Ovary (tissue), 9 donors: ENCODE data around the gene GJC3. TPM values are rescaled to one million over a fixed set of nuclear protein-coding genes. Genes with fewer than 3 reads are reported as not detected.
"Not testable (repeated sequence)": the region's sequence is repeated elsewhere in the genome, so short reads cannot be mapped to it uniquely, and the experiment has no call there.

Experiments used
- DNase-seq, 5 donors: peaks; one replicate each; pipeline ENCODE4 v3.0.0-alpha.2; 2019 to 2020
- H3K27ac ChIP-seq, 2 donors: fragments of 200-600 bp; one replicate each; pipeline versions ENCODE4 v1.5.1 to v1.8.0; 2019 to 2022
- H3K27me3 ChIP-seq: fragments of 200-600 bp; one replicate; pipeline ENCODE4 v1.8.0; 2022
- H3K36me3 ChIP-seq: fragments of 200-600 bp; sonication (generic); one replicate; pipeline ENCODE4 v1.5.1; 2019
- H3K4me1 ChIP-seq: one replicate; pipeline ENCODE4 v1.8.1; 2013; ENCODE audit warnings: mild to moderate bottlenecking, moderate library complexity; ENCODE audit not compliant: insufficient read depth
- H3K4me3 ChIP-seq: fragments of 200-600 bp; sonication (generic); one replicate; pipeline ENCODE4 v1.5.1; 2017
- H3K9me3 ChIP-seq, 2 donors: fragments of 200-600 bp in 1 of 2; sonication (generic) in 1 of 2; one replicate each; pipeline versions ENCODE4 v1.5.1 to v1.8.1; 2013 to 2019; ENCODE audit warnings: mild to moderate bottlenecking in 1 of 2, moderate library complexity in 1 of 2
- CTCF ChIP-seq, 3 donors: fragments of 450-650 bp in 2 of 3; fragments of 200-600 bp in 1 of 3; IDR thresholded peaks; one replicate each; pipeline versions ENCODE4 v1.5.1 to v1.8.0; 2016 to 2022; ENCODE audit warnings: antibody characterized with exemption in 3 of 3, mild to moderate bottlenecking in 1 of 3
- EP300 ChIP-seq: sonication (generic); formaldehyde crosslinking; IDR thresholded peaks from one replicate; pipeline ENCODE4 v1.6.1; 2017; ENCODE audit warnings: antibody characterized with exemption
- POLR2A ChIP-seq: fragments of 450-650 bp; IDR thresholded peaks from one replicate; pipeline ENCODE4 v1.6.1; 2017; ENCODE audit warnings: antibody characterized with exemption, mild to moderate bottlenecking, moderate library complexity
- WGBS, 3 donors: extraction: QIAGEN DNeasy Blood & Tissue Kit in 1 of 3; methylation state at CpG; one replicate each; pipeline versions ENCODE4 v1.1.5 to v1.1.7; 2013 to 2017; 5-methylcytosine and 5-hydroxymethylcytosine counted together
- intact Hi-C, 4 donors: fragments of 100-400 bp; cut with DNase I; formaldehyde crosslinking; loops; one replicate each; pipeline versions ENCODE4 v1.11.0 to v1.15.1; 2022 to 2023
- polyA plus RNA-seq, 2 donors: library from polyadenylated mRNA; stranded (reverse); fragments of 200-250 nt in 1 of 2; fragments of 350-450 nt in 1 of 2; fragmentation: Illumina TruSeq in 1 of 2; extraction: RNeasy Lipid Tissue Mini Kit (QIAGEN cat#74804) in 1 of 2; gene quantifications; one replicate each; pipeline ENCODE4 v1.2.3, GENCODE V29; 2013 to 2014
- total RNA-seq, 7 donors: library from RNA; depleted of rRNA in 2 of 7; stranded (reverse); fragments of >200 nt in 2 of 7; fragmentation: NEBNext Ultra II Directional in 3 of 7; extraction: Animal tissue kit (Norgen Biotek cat#: 25700) in 3 of 7; gene quantifications; one replicate each; pipeline versions ENCODE4 v1.1.0 to v1.2.4, GENCODE V29; 2016 to 2023
- donor health status: DM: no; HTN: no; CAD: no; lungs with moderate emphysema.
- donor health status: DM: no; HTN: no; CAD: no.
- donor health status: Bipolar disorder and iron deficiency.
- donor health status: DM: yes; HTN: yes; CAD: no.
- donor health status: DM: no; HTN: no; CAD: no.
- donor health status: DM: yes; HTN: yes; CAD: no.

GJC3 gene
- total and polyA plus RNA-seq, 9 donors = 0.18 to 1.3 (median 0.39) TPM; not detected in 3

GRCh38 chr7:99894738-99895137 is 34.7 kb downstream of the GJC3 start:
- intact Hi-C loops = no loop called here
- Histone ChIP-seq H3K4me1 (no peaks in the 10 kb centered on the region), H3K36me3 (no peaks in the 10 kb centered on the region)

DNA sequence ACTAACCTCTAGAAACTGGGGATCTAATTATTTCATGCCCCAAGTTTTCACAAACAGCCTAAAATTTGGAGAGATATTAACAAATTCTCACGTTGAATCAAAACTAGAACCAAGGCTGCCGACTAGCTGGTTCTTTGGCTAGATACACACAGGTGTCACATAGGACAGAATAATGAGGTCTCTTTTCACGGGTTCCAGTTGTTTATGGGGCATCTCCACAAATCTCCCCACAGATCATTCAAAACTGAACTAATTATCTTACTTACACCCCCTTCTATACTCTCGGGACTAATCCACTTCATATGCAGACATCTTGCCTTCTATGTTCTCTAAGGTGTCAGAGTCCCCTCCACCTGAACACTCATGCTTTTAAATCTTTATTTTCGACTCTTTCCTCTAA is 36.1 kb downstream of the GJC3 start:
- Histone ChIP-seq H3K4me3 (no peak overlapping the region), H3K9me3 (peaks cover 0 to 3% of the 10 kb centered on the region in 2 donors), H3K27ac (no peak overlapping the region), H3K27me3 (no peaks in the 10 kb centered on the region), H3K36me3 (no peaks in the 10 kb centered on the region), H3K4me1 (no peaks in the 10 kb centered on the region)
- no peak for TF ChIP-seq EP300
- TF ChIP-seq CTCF (IDR thresholded peaks at IDR 0.05) = no peak
- TF ChIP-seq POLR2A = no peak
- intact Hi-C loops = no loop called here
- DNase-seq = no peak
- 69 to 89% (median 82%) methylated on average over 5 of the region's 5 CpGs for WGBS, 3 donors

More at GRCh38 chr7:99894738-99895137, 34.7 kb downstream of the GJC3 start:
- no peak for TF ChIP-seq CTCF (IDR thresholded peaks at IDR 0.05)
- TF ChIP-seq EP300 = no peak
- no peak for TF ChIP-seq POLR2A
- no peaks in the 10 kb centered on the region for H3K27me3 ChIP-seq
- H3K9me3 ChIP-seq = peaks cover 0 to 3% of the 10 kb centered on the region in 2 donors
- no peak for DNase-seq
- H3K27ac ChIP-seq = no peak overlapping the region
- H3K4me3 ChIP-seq = no peak overlapping the region

DNA sequence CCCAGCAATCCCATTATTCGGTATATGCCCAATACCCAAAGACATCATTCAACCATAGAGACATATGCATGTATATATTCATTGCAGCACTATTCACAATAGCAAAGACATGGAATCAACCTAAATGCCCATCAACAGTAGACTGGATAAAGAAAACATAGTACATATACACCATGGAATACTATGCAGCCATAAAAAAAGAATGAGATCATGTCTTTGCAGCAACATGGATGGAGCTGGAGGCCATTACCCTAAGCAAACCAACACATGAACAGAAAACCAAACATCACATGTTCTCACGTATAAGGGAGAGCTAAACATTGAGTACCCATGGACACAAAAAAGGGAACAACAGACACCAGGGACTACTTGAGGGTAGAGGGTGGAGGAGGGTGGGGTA is 39.1 kb downstream of the GJC3 start:
- H3K9me3 ChIP-seq, H3K27me3 ChIP-seq, H3K4me3 ChIP-seq, intact Hi-C loops, H3K4me1 ChIP-seq, DNase-seq, H3K27ac ChIP-seq, H3K36me3 ChIP-seq: not testable (repeated sequence)
- WGBS, 3 donors = 93 to 98% (median 95%) methylated on average over 2 of the region's 2 CpGs

DNA sequence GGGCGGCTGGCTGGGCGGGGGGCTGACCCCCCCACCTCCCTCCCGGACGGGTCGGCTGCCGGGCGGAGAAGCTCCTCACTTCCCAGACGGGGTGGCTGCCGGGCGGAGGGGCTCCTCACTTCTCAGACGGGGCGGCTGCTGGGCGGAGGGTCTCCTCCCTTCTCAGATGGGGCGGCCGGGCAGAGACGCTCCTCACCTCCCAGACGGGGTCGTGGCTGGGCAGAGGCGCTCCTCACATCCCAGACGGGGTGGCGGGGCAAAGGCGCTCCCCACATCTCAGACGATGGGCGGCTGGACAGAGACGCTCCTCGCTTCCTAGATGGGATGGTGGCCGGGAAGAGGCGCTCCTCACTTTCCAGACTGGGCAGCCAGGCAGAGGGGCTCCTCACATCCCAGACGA is 41.1 kb downstream of the GJC3 start:
- H3K4me1 ChIP-seq, intact Hi-C loops, DNase-seq, H3K4me3 ChIP-seq, H3K9me3 ChIP-seq, H3K27ac ChIP-seq, H3K27me3 ChIP-seq, H3K36me3 ChIP-seq: not testable (repeated sequence)
- 80 to 81% methylated on average over 3 to 25 of the region's 29 CpGs; no CpG with 5 or more reads in 1 of the 3 donors for WGBS, 3 donors

DNA sequence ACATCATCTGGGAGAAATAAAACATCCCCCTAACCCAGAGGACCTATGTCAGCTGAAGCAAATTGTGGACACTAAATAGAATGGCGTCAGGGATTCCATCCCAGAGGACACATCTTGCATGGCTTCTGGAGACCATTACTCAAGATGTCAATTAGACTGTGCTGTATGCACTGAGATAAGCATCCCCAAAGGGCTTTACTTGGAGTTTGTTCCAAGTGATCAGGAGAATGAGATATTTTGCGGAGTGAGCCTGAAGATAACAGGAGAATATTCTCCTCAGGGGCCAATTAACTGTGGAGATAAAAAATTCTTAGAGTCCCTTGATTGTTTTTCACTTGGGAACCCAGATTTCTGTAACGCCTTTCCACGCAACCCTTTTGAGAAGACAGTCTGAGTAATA is 48.0 kb downstream of the GJC3 start:
- intact Hi-C loops = no loop called here

More for the DNA sequence above, 48.0 kb downstream of the GJC3 start:
- no peaks in the 10 kb centered on the region for H3K27me3 ChIP-seq
- WGBS, 3 donors = 50 to 66% (median 55%) methylated on average over 4 of the region's 4 CpGs
- H3K4me3 ChIP-seq = no peak overlapping the region
- H3K4me1 ChIP-seq = no peaks in the 10 kb centered on the region
- no peaks in the 10 kb centered on the region for H3K36me3 ChIP-seq
- DNase-seq = no peak
- no peaks in the 10 kb centered on the region for H3K9me3 ChIP-seq
- H3K27ac ChIP-seq = no peak overlapping the region
- TF ChIP-seq POLR2A (no peak), EP300 (no peak), CTCF (IDR thresholded peaks at IDR 0.05) (no peak)
